ENCODE data around the gene A2M. TPM values are rescaled to one million over a fixed set of nuclear protein-coding genes. Genes with fewer than 3 reads are reported as not detected.

A2M gene
- total and polyA plus RNA-seq, 9 of the 15 experiments (the other 6 are each of a cell fraction or from before 2014, with no cell fraction given): 0.08 to 2.3 TPM; not detected in 7

- 0% methylated on average over 4 of the region's 5 CpGs for WGBS (ENCODE audit: insufficient coverage, low coverage, missing lambda C conversion rate)
- no peak for DNase-seq (ENCODE audit: extremely low read depth in 1 of 4, low spot score in 3 of 4)
- Histone ChIP-seq H4K20me1 (replicated peaks; ENCODE audit: control insufficient read depth, insufficient read depth, low read length) (no peaks in the 10 kb centered on the region), H3K9me3 (replicated peaks; ENCODE audit: control insufficient read depth, insufficient read depth, low read depth, low read length) (no peaks in the 10 kb centered on the region), H3K4me3 (no peak overlapping the region), H3K27me3 (ENCODE audit: control insufficient read depth in 2 of 2, insufficient read depth in 2 of 2, low read length in 2 of 2) (peaks cover 0 to 4% of the 10 kb centered on the region in 2 experiments; a peak in 1 of 5 replicates), H3K4me1 (replicated peaks in 1 of 2; ENCODE audit: control insufficient read depth in 2 of 2, insufficient read depth in 2 of 2, low read length in 2 of 2) (no peaks in the 10 kb centered on the region), H3K27ac (ENCODE audit: extremely low read depth, low read depth, low read length) (no peak overlapping the region), H3K79me2 (ENCODE audit: control insufficient read depth, insufficient read depth, low read length) (no peaks in the 10 kb centered on the region), H3K9me1 (ENCODE audit: control insufficient read depth, insufficient read depth, low read length) (no peaks in the 10 kb centered on the region), H3K36me3 (ENCODE audit: control insufficient read depth, insufficient read depth, low read length) (no peaks in the 10 kb centered on the region), H2AFZ (ENCODE audit: low read depth, low read length) (no peak overlapping the region), H3K9ac (ENCODE audit: insufficient read depth in 1 of 2, low read depth in 2 of 2, low read length in 2 of 2) (no peak overlapping the region), H3K4me2 (ENCODE audit: insufficient read depth, low read length) (no peak overlapping the region)
- in situ Hi-C loops (cut with MboI) (no loop called here), intact Hi-C loops (cut with micrococcal nuclease) (no loop called here)
- no peak for FAIRE-seq
- ATAC-seq: no peak
- no TSS peak for BruUV-seq (replicated peaks)
- ChIA-PET CTCF (ENCODE audit: low intra/inter-chr PET ratio) (no interaction called here), POLR2A (interaction anchor here (0.6 to 0.7 kb wide), 2 partner anchors 214 to 224 kb away, joined by 3 to 4 read pairs; no protein-coding TSS in a partner anchor)
- TF ChIP-seq ZNF263 (CRISPR knock-in tag; IDR thresholded peaks at IDR 0.05; ENCODE audit: borderline replicate concordance) (no peak), ATF6 (CRISPR knock-in tag; IDR thresholded peaks at IDR 0.05) (no peak), E2F6 (IDR thresholded peaks at IDR 0.05; ENCODE audit: borderline replicate concordance in 1 of 2, extremely low read depth in 1 of 2, insufficient read depth in 1 of 2, insufficient read length in 1 of 2, low read depth in 1 of 2, low read length in 1 of 2, poor library complexity in 1 of 2, severe bottlenecking in 1 of 2) (no peak), POLR2AphosphoS2 (IDR thresholded peaks at IDR 0.05; ENCODE audit: low read length) (no peak), ELK1 (CRISPR knock-in tag; IDR thresholded peaks at IDR 0.05) (no peak), ZKSCAN3 (CRISPR knock-in tag; IDR thresholded peaks at IDR 0.05) (no peak), THAP7 (CRISPR knock-in tag; IDR thresholded peaks at IDR 0.05) (no peak), ZKSCAN1 (IDR thresholded peaks at IDR 0.05; ENCODE audit: low read depth, low read length) (no peak)
Measured at GRCh38 chr12:9163392-9163791, 47.7 kb upstream of the A2M start.

Data from K562 (cell line).